PC-9 (cell line): ENCODE results near the gene MYO1E. TPM values are rescaled to one million over a fixed set of nuclear protein-coding genes. Genes with fewer than 3 reads are reported as not detected.

ENCODE experiments used
- BruUV-seq: library from RNA; stranded (reverse); fragments of 400-500 nt; replicated peaks from 2 replicates; lab custom pipeline; 2021; lab: Mats Ljungman, UMichigan
- CTCF ChIA-PET: fragments of 300-600 bp; sonication (Branson Sonifier 250); formaldehyde crosslinking; loops from one replicate; lab custom pipeline; 2022; ENCODE audit warnings: antibody characterized with exemption; lab: Charles Lee
- POLR2A ChIA-PET: fragments of 300-600 bp; sonication (Branson Sonifier 250); formaldehyde crosslinking; loops from one replicate; lab custom pipeline; 2022; ENCODE audit warnings: antibody characterized with exemption; ENCODE audit not compliant: unreplicated experiment; lab: Charles Lee
- DNase-seq, 2 experiments: peaks; one replicate each; pipeline versions ENCODE4 v3.0.0 to v3.0.0-alpha.2; 2015 to 2022; ENCODE audit warnings: mixed read lengths in 1 of 2
- H2AFZ ChIP-seq: fragments of 200-600 bp; sonication (generic); 2 replicates; pipeline ENCODE4 v1.8.1; 2017; ENCODE audit warnings: antibody characterized with exemption
- H3F3A ChIP-seq: fragments of 200-600 bp; sonication (generic); 2 replicates; pipeline ENCODE4 v1.8.1; 2017; ENCODE audit warnings: antibody characterized with exemption, mild to moderate bottlenecking, low read depth; ENCODE audit not compliant: insufficient read depth
- H3K27ac ChIP-seq: fragments of 200-600 bp; sonication (generic); 2 replicates; pipeline ENCODE4 v1.6.1; 2016; ENCODE audit warnings: mixed run types
- H3K27me3 ChIP-seq: fragments of 200-600 bp; sonication (generic); 2 replicates; pipeline ENCODE4 v1.6.1; 2016; ENCODE audit warnings: low read depth, mixed run types; ENCODE audit not compliant: insufficient read depth
- H3K36me3 ChIP-seq: fragments of 200-600 bp; sonication (generic); 2 replicates; pipeline ENCODE4 v1.6.1; 2016; ENCODE audit warnings: low read depth, mixed run types
- H3K4me1 ChIP-seq: fragments of 200-600 bp; sonication (generic); replicated peaks from 2 replicates; pipeline ENCODE4 v1.6.1; 2016; ENCODE audit warnings: mixed run types; ENCODE audit not compliant: insufficient read depth
- H3K4me2 ChIP-seq: fragments of 200-600 bp; sonication (generic); 2 replicates; pipeline ENCODE4 v1.6.1; 2017; ENCODE audit warnings: mixed run types
- H3K4me3 ChIP-seq: fragments of 200-600 bp; sonication (generic); 2 replicates; pipeline ENCODE4 v1.6.1; 2016; ENCODE audit warnings: mixed run types
- H3K79me2 ChIP-seq: fragments of 200-600 bp; sonication (generic); 2 replicates; pipeline ENCODE4 v1.6.1; 2017; ENCODE audit warnings: low read depth, mixed run types
- H3K9me2 ChIP-seq: fragments of 200-600 bp; sonication (generic); 2 replicates; pipeline ENCODE4 v1.8.1; 2017; ENCODE audit warnings: mild to moderate bottlenecking; ENCODE audit not compliant: insufficient read depth
- H3K9me3 ChIP-seq: fragments of 200-600 bp; sonication (generic); 2 replicates; pipeline ENCODE4 v1.8.1; 2016; ENCODE audit warnings: low read depth; ENCODE audit not compliant: insufficient read depth
- H4K20me1 ChIP-seq: fragments of 200-600 bp; sonication (generic); 2 replicates; pipeline ENCODE4 v1.8.1; 2017; ENCODE audit not compliant: insufficient read depth
- CTCF ChIP-seq: fragments of 200-600 bp; sonication (generic); conservative IDR thresholded peaks from 2 replicates; pipeline ENCODE4 v1.6.1; 2017; ENCODE audit warnings: mixed run types, antibody characterized with exemption, mild to moderate bottlenecking, moderate library complexity
- EZH2 ChIP-seq: fragments of 200-600 bp; sonication (generic); IDR thresholded peaks from 2 replicates; pipeline ENCODE4 v1.8.0; 2017; ENCODE audit warnings: antibody characterized with exemption, low read depth
- intact Hi-C: fragments of 100-400 bp; cut with micrococcal nuclease; formaldehyde crosslinking; loops from one replicate; pipeline ENCODE4 v1.10.0; 2022; ENCODE audit not compliant: unreplicated experiment
- total RNA-seq: library from RNA; stranded (reverse); gene quantifications from 2 replicates; pipeline ENCODE4 v1.2.3, GENCODE V29; 2021

The MYO1E gene
- total RNA-seq, 1 experiment from 2014 or later = 156 TPM

GRCh38 chr15:59143281-59143680 lies 229.4 kb downstream of the MYO1E start:
- POLR2A ChIA-PET = no interaction called here
- no peak overlapping the region for H3K4me2 ChIP-seq
- H3K4me1 ChIP-seq = no peaks in the 10 kb centered on the region
- no peaks in the 10 kb centered on the region for H3K9me3 ChIP-seq
- H3F3A ChIP-seq = no peaks in the 10 kb centered on the region
- no peak overlapping the region for H3K27ac ChIP-seq
- no peaks in the 10 kb centered on the region for H3K9me2 ChIP-seq
- no peak overlapping the region for H3K4me3 ChIP-seq
- BruUV-seq = no TSS peak
- H2AFZ ChIP-seq = no peak overlapping the region
- no peak for DNase-seq
- no peaks in the 10 kb centered on the region for H3K27me3 ChIP-seq
- no peaks in the 10 kb centered on the region for H3K79me2 ChIP-seq
- H4K20me1 ChIP-seq = no peaks in the 10 kb centered on the region
- peaks cover 5% of the 10 kb centered on the region; the same call in 1 of the 2 replicates for H3K36me3 ChIP-seq
- TF ChIP-seq EZH2 = no peak
- intact Hi-C loops = no loop called here
- CTCF ChIA-PET = interaction anchor here (0.5 kb wide), 1 partner anchor 357 kb away, joined by 4 read pairs; no protein-coding TSS in a partner anchor

- DNase-seq = no peak
- ChIA-PET CTCF (interaction anchor here (0.7 kb wide), 1 partner anchor 164 kb away, joined by 3 read pairs; no protein-coding TSS in a partner anchor), POLR2A (no interaction called here)
- Histone ChIP-seq H3K4me1 (no peaks in the 10 kb centered on the region), H3K9me2 (no peaks in the 10 kb centered on the region), H3F3A (no peaks in the 10 kb centered on the region), H3K4me2 (no peak overlapping the region), H3K27ac (no peak overlapping the region), H4K20me1 (no peaks in the 10 kb centered on the region), H2AFZ (no peak overlapping the region), H3K27me3 (no peaks in the 10 kb centered on the region), H3K36me3 (peaks cover 8% of the 10 kb centered on the region; the same call in 1 of the 2 replicates), H3K79me2 (no peaks in the 10 kb centered on the region), H3K9me3 (no peaks in the 10 kb centered on the region), H3K4me3 (no peak overlapping the region)
- intact Hi-C loops = no loop called here
- no TSS peak for BruUV-seq
- TF ChIP-seq EZH2 (no peak), CTCF (no peak)
These were observed 232.0 kb downstream of the MYO1E start for GRCh38 chr15:59140422-59141226.

- no peaks in the 10 kb centered on the region for H3K9me2 ChIP-seq
- ChIA-PET POLR2A (no interaction called here), CTCF (interaction anchor here (0.5 kb wide), 1 partner anchor 1387 kb away, joined by 6 read pairs; no protein-coding TSS in a partner anchor)
- H3K4me1 ChIP-seq = no peaks in the 10 kb centered on the region
- H3K4me2 ChIP-seq = no peak overlapping the region
- no peak overlapping the region for H3K4me3 ChIP-seq
- H3K27me3 ChIP-seq = no peaks in the 10 kb centered on the region
- TF ChIP-seq EZH2 = no peak
- peak; percentile 56; the same call in 1 of the 2 replicates for TF ChIP-seq CTCF
- DNase-seq = peak in 1 of 2 experiments; percentile 34
- no peaks in the 10 kb centered on the region for H3K9me3 ChIP-seq
- H3K36me3 ChIP-seq = peaks cover 22% of the 10 kb centered on the region
- no peaks in the 10 kb centered on the region for H4K20me1 ChIP-seq
- intact Hi-C loops = loop anchor here (10.0 kb wide), 1 partner anchor 923 kb away; no protein-coding TSS in a partner anchor
- no peak overlapping the region for H3K27ac ChIP-seq
- no peak overlapping the region for H2AFZ ChIP-seq
- no peaks in the 10 kb centered on the region for H3F3A ChIP-seq
- no peaks in the 10 kb centered on the region for H3K79me2 ChIP-seq
- BruUV-seq = no TSS peak
These were observed 234.4 kb downstream of the MYO1E start for GRCh38 chr15:59138243-59138642.
